Mesangial cell (primary cell): ENCODE results near the gene LAMTOR2. TPM values are rescaled to one million over a fixed set of nuclear protein-coding genes. Genes with fewer than 3 reads are reported as not detected.

Experiments
- total RNA-seq: library from RNA; depleted of rRNA; stranded (reverse); fragments of >200 nt; gene quantifications from 2 replicates; pipeline ENCODE4 v1.2.3, GENCODE V29; 2015

Gene LAMTOR2
- 79.5 and 116 TPM in 2 replicates for total RNA-seq

GRCh38 chr1:156054500-156055280 lies at the start of gene LAMTOR2:
Gene LAMTOR2 (plus strand): TSS chr1:156054782. CDS start chr1:156054890, 108 bp downstream.

GRCh38 chr1:156020293-156021092 lies 34.1 kb upstream of the LAMTOR2 start, which contains the start of gene SSR2:
Gene SSR2 (minus strand): TSS chr1:156020951. CDS start chr1:156020167, 784 bp downstream.

GRCh38 chr1:156053768-156054499 lies 648 bp upstream of the LAMTOR2 start, which contains the start of gene UBQLN4:
Gene UBQLN4 (minus strand): TSS chr1:156053798. CDS start chr1:156053701, 97 bp downstream.

GRCh38 chr1:156060937-156061636 lies 6.5 kb downstream of the LAMTOR2 start, which contains the start of gene RAB25:
Gene RAB25 (plus strand): TSS chr1:156061160. CDS start chr1:156061401, 241 bp downstream.

GRCh38 chr1:156082309-156083091 lies 27.9 kb downstream of the LAMTOR2 start, which contains the start of gene MEX3A:
Gene MEX3A (minus strand): TSS chr1:156082465. CDS start chr1:156081998, 467 bp downstream.

Other genes with a start within 250 kb of the LAMTOR2 start
- gene GON4L, start 197.6 kb upstream of the LAMTOR2 start, total RNA-seq, result 12.1 and 17.5 TPM in 2 replicates
- 12.7 and 21.8 TPM in 2 replicates for gene SYT11, start 195.2 kb upstream of the LAMTOR2 start, total RNA-seq
- gene RIT1, start 143.4 kb upstream of the LAMTOR2 start, total RNA-seq, result 13.9 and 22.4 TPM in 2 replicates
- gene KHDC4, start 120.4 kb upstream of the LAMTOR2 start, total RNA-seq, result 16.3 and 23.2 TPM in 2 replicates
- gene RXFP4, start 113.1 kb upstream of the LAMTOR2 start, total RNA-seq, result not detected in 2 replicates
- 57.4 and 79.0 TPM in 2 replicates for gene ARHGEF2, start 76.2 kb upstream of the LAMTOR2 start, total RNA-seq
- gene SSR2, start 33.8 kb upstream of the LAMTOR2 start, total RNA-seq, result 604 TPM in 2 replicates
- gene UBQLN4, start 984 bp upstream of the LAMTOR2 start, total RNA-seq, result 22.8 and 27.9 TPM in 2 replicates
- 0.89 and 1.3 TPM in 2 replicates for gene RAB25, start 6.4 kb downstream of the LAMTOR2 start, total RNA-seq
- 15.6 and 23.7 TPM in 2 replicates for gene MEX3A, start 27.7 kb downstream of the LAMTOR2 start, total RNA-seq
- gene LMNA, start 59.9 kb downstream of the LAMTOR2 start, total RNA-seq, result 315 and 512 TPM in 2 replicates
- gene SEMA4A, start 98.8 kb downstream of the LAMTOR2 start, total RNA-seq, result 0.49 and 2.4 TPM in 2 replicates
- 15.2 and 17.6 TPM in 2 replicates for gene SLC25A44, start 139.3 kb downstream of the LAMTOR2 start, total RNA-seq
- gene PMF1, start 158.2 kb downstream of the LAMTOR2 start, total RNA-seq, result 70.9 and 77.5 TPM in 2 replicates
- 0.51 TPM in 1 of 2 replicates, not detected in the other for gene BGLAP, start 187.4 kb downstream of the LAMTOR2 start, total RNA-seq
- gene PAQR6, start 193.3 kb downstream of the LAMTOR2 start, total RNA-seq, result 0.49 and 1.0 TPM in 2 replicates
- gene SMG5, start 228.0 kb downstream of the LAMTOR2 start, total RNA-seq, result 54.9 and 59.6 TPM in 2 replicates
- 1.8 and 2.0 TPM in 2 replicates for gene TMEM79, start 229.5 kb downstream of the LAMTOR2 start, total RNA-seq
- 76.4 and 179 TPM in 2 replicates for gene GLMP, start 240.9 kb downstream of the LAMTOR2 start, total RNA-seq
- gene VHLL, start 244.5 kb downstream of the LAMTOR2 start, total RNA-seq, result not detected in 2 replicates